MM.1S (cell line): ENCODE measurements around the gene CATSPERB.

ENCODE experiments used
- DNase-seq: peaks from one replicate; pipeline ENCODE4 v3.0.0-alpha.2; 2015
- H2AFZ ChIP-seq: fragments of 300-600 bp; sonication (generic); 2 replicates; pipeline ENCODE4 v1.6.0; 2016; ENCODE audit warnings: antibody characterized with exemption, low read length
- H3F3A ChIP-seq: fragments of 300-600 bp; sonication (generic); 2 replicates; pipeline ENCODE4 v1.6.1; 2016; ENCODE audit warnings: mild to moderate bottlenecking, antibody characterized with exemption, low read length, moderate library complexity, mixed read lengths; ENCODE audit not compliant: insufficient read depth
- H3K27ac ChIP-seq: fragments of 300-600 bp; sonication (generic); 2 replicates; pipeline ENCODE4 v1.5.1; 2016; ENCODE audit warnings: mild to moderate bottlenecking, low read length
- H3K27me3 ChIP-seq: fragments of 300-600 bp; sonication (generic); replicated peaks from 2 replicates; pipeline ENCODE4 v1.6.0; 2016; ENCODE audit warnings: low read length; ENCODE audit not compliant: insufficient read depth
- H3K36me3 ChIP-seq: fragments of 300-600 bp; sonication (generic); replicated peaks from 2 replicates; pipeline ENCODE4 v1.6.1; 2016; ENCODE audit warnings: mild to moderate bottlenecking, low read length, mixed read lengths; ENCODE audit not compliant: insufficient read depth
- H3K4me1 ChIP-seq: fragments of 300-600 bp; sonication (generic); 2 replicates; pipeline ENCODE4 v1.6.1; 2016; ENCODE audit warnings: low read length, mixed read lengths
- H3K4me2 ChIP-seq: fragments of 300-600 bp; sonication (generic); 2 replicates; pipeline ENCODE4 v1.6.0; 2016; ENCODE audit warnings: low read depth, low read length
- H3K4me3 ChIP-seq: fragments of 300-600 bp; sonication (generic); 2 replicates; pipeline ENCODE4 v1.5.1; 2016; ENCODE audit warnings: low read length, mixed read lengths
- H3K79me2 ChIP-seq: fragments of 300-600 bp; sonication (generic); 2 replicates; pipeline ENCODE4 v1.6.1; 2016; ENCODE audit warnings: mixed run types, low read length, mixed read lengths
- H3K9ac ChIP-seq: fragments of 300-600 bp; sonication (generic); 2 replicates; pipeline ENCODE4 v1.6.1; 2016; ENCODE audit warnings: low read length, mixed read lengths
- H3K9me2 ChIP-seq: fragments of 300-600 bp; sonication (generic); replicated peaks from 2 replicates; pipeline ENCODE4 v1.6.1; 2016; ENCODE audit warnings: mild to moderate bottlenecking, low read length, mixed read lengths; ENCODE audit not compliant: insufficient read depth
- H3K9me3 ChIP-seq: fragments of 300-600 bp; sonication (generic); replicated peaks from 2 replicates; pipeline ENCODE4 v1.6.1; 2016; ENCODE audit warnings: mild to moderate bottlenecking, low read length, mixed read lengths; ENCODE audit not compliant: insufficient read depth
- H4K20me1 ChIP-seq: fragments of 300-600 bp; sonication (generic); 2 replicates; pipeline ENCODE4 v1.6.1; 2016; ENCODE audit warnings: mild to moderate bottlenecking, low read length, moderate library complexity, mixed read lengths; ENCODE audit not compliant: insufficient read depth
- CTCF ChIP-seq: fragments of 300-600 bp; sonication (generic); IDR thresholded peaks from 2 replicates; pipeline ENCODE4 v1.5.1; 2016; ENCODE audit warnings: antibody characterized with exemption, low read length, mixed read lengths
- EZH2 ChIP-seq: fragments of 300-600 bp; sonication (generic); optimal IDR thresholded peaks from 2 replicates; pipeline ENCODE3; 2017; ENCODE audit warnings: low read depth, mild to moderate bottlenecking, antibody characterized with exemption, low read length, mixed read lengths
- EZH2phosphoT487 ChIP-seq: fragments of 300-600 bp; sonication (generic); IDR thresholded peaks from 2 replicates; pipeline ENCODE4 v1.6.1; 2018; ENCODE audit warnings: antibody characterized with exemption, low read length

CATSPERB gene

GRCh38 chr14:91533623-91534022 is 198.3 kb downstream of the CATSPERB start:
- Histone ChIP-seq H3F3A (no peaks in the 10 kb centered on the region), H3K27ac (no peak overlapping the region), H3K9me2 (no peaks in the 10 kb centered on the region), H2AFZ (no peak overlapping the region), H3K9ac (no peak overlapping the region), H3K4me1 (no peaks in the 10 kb centered on the region), H3K4me3 (no peak overlapping the region), H3K79me2 (no peaks in the 10 kb centered on the region), H3K27me3 (no peaks in the 10 kb centered on the region), H4K20me1 (no peaks in the 10 kb centered on the region), H3K4me2 (no peak overlapping the region), H3K36me3 (no peaks in the 10 kb centered on the region), H3K9me3 (no peaks in the 10 kb centered on the region)
- DNase-seq: no peak
- TF ChIP-seq EZH2phosphoT487 (no peak), CTCF (no peak), EZH2 (no peak)
